Neural crest cell (in vitro differentiated cells): ENCODE results near the gene ZCCHC24. TPM values are rescaled to one million over a fixed set of nuclear protein-coding genes. Genes with fewer than 3 reads are reported as not detected.

Experiments
- DNase-seq: peaks from one replicate; pipeline ENCODE4 v3.0.0; 2021; ENCODE audit warnings: low read depth, mixed read lengths, low spot score
- H3K27ac Mint-ChIP-seq: one replicate; pipeline ENCODE4 v1.8.0; 2021; ENCODE audit warnings: mild to moderate bottlenecking, mixed read lengths; ENCODE audit not compliant: unreplicated experiment
- H3K27me3 Mint-ChIP-seq: 2 replicates; pipeline ENCODE4 v1.8.0; 2021; ENCODE audit warnings: low read depth, mild to moderate bottlenecking, mixed read lengths
- H3K36me3 Mint-ChIP-seq: 2 replicates; pipeline ENCODE4 v1.8.0; 2021; ENCODE audit warnings: low read depth, mild to moderate bottlenecking, mixed read lengths
- H3K4me1 Mint-ChIP-seq: 2 replicates; pipeline ENCODE4 v1.8.0; 2021; ENCODE audit warnings: mixed read lengths
- H3K4me3 Mint-ChIP-seq: one replicate; pipeline ENCODE4 v1.8.0; 2021; ENCODE audit warnings: mild to moderate bottlenecking, mixed read lengths
- H3K9me3 Mint-ChIP-seq: 2 replicates; pipeline ENCODE4 v1.8.0; 2021; ENCODE audit warnings: mixed read lengths
- total RNA-seq: library from RNA; stranded (reverse); gene quantifications from 2 replicates; pipeline ENCODE4 v1.2.1, GENCODE V29; 2021
- TF ChIP-seq, protein P1 (sequence below): fragments of 200-600 bp; sonication (generic); conservative IDR thresholded peaks from 2 replicates; pipeline ENCODE4 v1.5.0; 2021; ENCODE audit warnings: antibody characterized with exemption, mild to moderate bottlenecking

The ZCCHC24 gene
- total RNA-seq, 1 donor from 2014 or later: 26.5 TPM

DNA sequence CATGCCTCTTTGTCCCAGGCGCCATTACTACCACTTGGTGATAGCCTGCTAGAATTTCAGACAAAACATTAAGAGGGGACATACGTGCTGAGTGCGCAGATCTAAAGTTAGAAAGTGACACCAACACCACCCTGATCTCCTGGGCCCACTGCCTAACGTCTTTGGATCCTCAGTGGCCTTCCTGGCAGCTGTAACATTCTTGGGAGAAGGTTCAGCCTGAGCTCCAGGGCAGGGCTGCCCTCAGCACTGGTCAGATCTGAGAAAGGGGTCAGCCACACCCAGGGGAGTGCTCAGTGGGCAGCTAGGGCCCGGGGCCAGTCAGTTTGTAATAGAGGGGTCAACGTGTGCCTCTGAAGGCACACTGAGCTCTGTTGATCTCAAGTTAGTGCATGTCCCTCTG lies 48.4 kb downstream of the ZCCHC24 start:
- Mint-ChIP-seq H3K27ac (no peak overlapping the region), H3K36me3 (peaks cover 4% of the 10 kb centered on the region), H3K9me3 (no peaks in the 10 kb centered on the region), H3K4me3 (no peak overlapping the region), H3K27me3 (no peaks in the 10 kb centered on the region), H3K4me1 (peaks cover 59% of the 10 kb centered on the region)
- TF ChIP-seq, protein P1, sequence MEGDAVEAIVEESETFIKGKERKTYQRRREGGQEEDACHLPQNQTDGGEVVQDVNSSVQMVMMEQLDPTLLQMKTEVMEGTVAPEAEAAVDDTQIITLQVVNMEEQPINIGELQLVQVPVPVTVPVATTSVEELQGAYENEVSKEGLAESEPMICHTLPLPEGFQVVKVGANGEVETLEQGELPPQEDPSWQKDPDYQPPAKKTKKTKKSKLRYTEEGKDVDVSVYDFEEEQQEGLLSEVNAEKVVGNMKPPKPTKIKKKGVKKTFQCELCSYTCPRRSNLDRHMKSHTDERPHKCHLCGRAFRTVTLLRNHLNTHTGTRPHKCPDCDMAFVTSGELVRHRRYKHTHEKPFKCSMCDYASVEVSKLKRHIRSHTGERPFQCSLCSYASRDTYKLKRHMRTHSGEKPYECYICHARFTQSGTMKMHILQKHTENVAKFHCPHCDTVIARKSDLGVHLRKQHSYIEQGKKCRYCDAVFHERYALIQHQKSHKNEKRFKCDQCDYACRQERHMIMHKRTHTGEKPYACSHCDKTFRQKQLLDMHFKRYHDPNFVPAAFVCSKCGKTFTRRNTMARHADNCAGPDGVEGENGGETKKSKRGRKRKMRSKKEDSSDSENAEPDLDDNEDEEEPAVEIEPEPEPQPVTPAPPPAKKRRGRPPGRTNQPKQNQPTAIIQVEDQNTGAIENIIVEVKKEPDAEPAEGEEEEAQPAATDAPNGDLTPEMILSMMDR: no peak
- no peak for DNase-seq

DNA sequence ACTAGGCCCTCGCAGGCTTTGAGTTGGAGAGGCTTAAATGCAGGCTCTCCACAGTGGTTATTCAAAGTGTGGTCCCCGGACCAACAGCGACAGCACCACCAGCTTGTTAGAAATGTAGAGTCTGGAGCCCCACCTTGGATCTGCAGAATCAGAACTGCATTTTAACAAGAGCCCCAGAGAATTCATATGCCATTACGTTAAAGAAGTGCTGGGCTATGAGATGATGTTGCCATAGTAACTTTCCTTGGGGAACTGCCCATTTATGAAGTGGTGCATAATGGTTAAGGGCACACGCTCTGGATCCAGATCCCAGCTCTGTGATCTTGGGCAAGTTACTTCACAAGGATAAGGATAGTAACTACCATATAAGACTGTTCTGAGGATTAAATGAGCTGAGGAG lies 48.9 kb downstream of the ZCCHC24 start:
- TF ChIP-seq, protein P1: no peak
- Mint-ChIP-seq H3K27ac (peak overlapping the region; percentile 30), H3K4me1 (peaks cover 55% of the 10 kb centered on the region), H3K27me3 (no peaks in the 10 kb centered on the region), H3K36me3 (peaks cover 4% of the 10 kb centered on the region), H3K9me3 (no peaks in the 10 kb centered on the region), H3K4me3 (no peak overlapping the region)
- no peak for DNase-seq

DNA sequence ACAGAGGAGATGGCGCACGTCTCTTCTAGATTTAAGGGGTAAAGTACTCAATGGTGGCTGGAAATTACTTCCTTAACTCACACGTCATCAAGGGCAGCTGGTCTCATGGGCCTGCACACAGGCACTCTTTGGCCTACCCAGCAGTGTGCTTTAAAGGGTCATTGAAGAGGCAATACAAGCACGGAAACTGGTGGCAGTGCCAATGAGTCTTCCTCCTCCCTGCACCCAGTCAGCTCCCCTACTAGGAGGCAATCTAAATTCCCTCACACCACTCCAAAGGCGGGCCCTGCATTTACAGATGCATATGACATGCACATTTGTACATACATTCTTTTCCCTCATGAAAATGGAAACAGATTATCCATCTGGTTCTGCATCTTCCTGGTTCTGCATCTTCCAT lies 50.8 kb downstream of the ZCCHC24 start:
- H3K36me3 Mint-ChIP-seq: peaks cover 4% of the 10 kb centered on the region
- DNase-seq: no peak
- no peak overlapping the region for H3K4me3 Mint-ChIP-seq
- H3K27me3 Mint-ChIP-seq: no peaks in the 10 kb centered on the region
- peak overlapping the region; percentile 47 for H3K27ac Mint-ChIP-seq
- no peaks in the 10 kb centered on the region for H3K9me3 Mint-ChIP-seq
- TF ChIP-seq, protein P1: no peak
- H3K4me1 Mint-ChIP-seq: peaks cover 38% of the 10 kb centered on the region

DNA sequence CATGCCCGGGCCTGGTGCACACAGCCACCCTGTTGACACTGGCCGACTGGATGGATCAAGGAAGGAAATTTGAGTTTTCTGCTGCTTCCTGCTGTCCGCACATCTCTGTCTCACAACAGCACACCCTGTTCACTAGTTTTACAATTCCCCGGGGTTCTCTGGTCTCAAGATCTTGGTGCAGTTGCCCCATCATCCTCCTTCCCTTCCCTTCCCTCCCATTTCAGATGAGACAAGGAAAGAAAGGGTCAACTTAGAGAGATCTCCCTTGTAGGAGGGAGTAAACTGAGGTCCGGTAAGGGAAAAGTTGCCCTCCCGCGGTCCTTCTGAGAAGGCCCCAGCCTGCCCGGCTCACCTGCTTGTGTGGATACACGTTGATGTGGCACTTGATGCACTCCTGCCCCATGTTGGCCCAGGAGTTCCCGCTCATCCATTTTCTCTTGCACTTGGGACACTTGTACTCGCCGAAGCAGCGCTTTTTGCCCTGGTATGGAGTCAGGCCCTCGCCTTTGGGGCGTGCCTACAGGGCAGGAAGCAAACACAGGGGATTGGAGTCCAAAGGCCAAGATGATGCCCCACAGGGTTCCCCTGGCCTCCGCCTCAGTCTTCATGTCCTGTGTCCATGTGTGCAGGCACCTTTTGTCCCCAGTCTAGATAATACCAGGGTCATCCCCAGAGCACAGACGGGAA lies 51.4 kb downstream of the ZCCHC24 start:
- H3K4me1 Mint-ChIP-seq: peaks cover 32% of the 10 kb centered on the region
- no peak for DNase-seq
- TF ChIP-seq, protein P1: no peak

DNA sequence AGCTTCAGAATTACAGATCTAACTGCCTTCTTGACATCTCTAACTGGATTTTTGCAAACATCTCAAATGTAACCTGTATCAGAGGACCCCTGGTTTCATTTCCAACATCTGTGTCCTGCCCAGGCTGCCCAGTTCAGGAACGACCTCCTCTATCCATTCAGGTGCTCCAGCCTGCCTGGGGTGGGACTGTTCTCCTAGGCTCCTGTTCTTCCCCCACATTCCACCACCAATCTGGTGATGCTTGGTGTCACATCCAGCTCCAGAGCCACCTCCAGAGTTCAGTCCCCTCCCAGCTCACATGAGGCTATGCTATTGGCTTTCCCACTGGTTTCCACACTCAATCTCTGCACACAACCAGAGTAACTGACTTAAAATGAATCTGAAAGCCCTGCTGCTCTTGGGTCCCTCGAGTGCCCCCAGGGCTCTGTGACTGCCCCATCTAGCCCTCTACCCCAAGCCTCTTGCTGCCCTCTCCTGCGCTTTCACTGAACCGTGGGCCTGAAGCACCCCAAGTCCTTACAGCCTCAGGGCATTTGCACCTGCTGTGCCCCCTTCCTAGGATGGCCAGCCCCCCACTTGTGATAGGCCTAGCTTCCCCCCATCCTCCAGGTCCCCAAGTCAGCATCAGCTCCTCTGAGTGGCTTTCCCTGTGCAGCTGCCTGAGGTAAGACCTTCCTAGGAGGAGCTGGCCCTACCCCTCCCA lies 52.1 kb downstream of the ZCCHC24 start:
- Mint-ChIP-seq H3K4me3 (no peak overlapping the region), H3K9me3 (no peaks in the 10 kb centered on the region), H3K4me1 (peaks cover 25% of the 10 kb centered on the region), H3K36me3 (peaks cover 4% of the 10 kb centered on the region), H3K27ac (no peak overlapping the region), H3K27me3 (no peaks in the 10 kb centered on the region)
- DNase-seq: no peak
- TF ChIP-seq, protein P1: no peak

More for the DNA sequence above, 51.4 kb downstream of the ZCCHC24 start:
- no peaks in the 10 kb centered on the region for H3K27me3 Mint-ChIP-seq
- no peak overlapping the region for H3K27ac Mint-ChIP-seq
- peaks cover 4% of the 10 kb centered on the region for H3K36me3 Mint-ChIP-seq
- H3K9me3 Mint-ChIP-seq: no peaks in the 10 kb centered on the region
- no peak overlapping the region for H3K4me3 Mint-ChIP-seq
